GM12872 (cell line): ENCODE measurements around the gene CACNA2D3.

Experiments
- CTCF ChIP-seq: IDR thresholded peaks from 3 replicates; pipeline ENCODE4 v1.5.1; 2011; ENCODE audit warnings: low read depth, mild to moderate bottlenecking, low read length, moderate library complexity; ENCODE audit not compliant: insufficient read depth

The CACNA2D3 gene

GRCh38 chr3:54279005-54279583, 156.7 kb downstream of the CACNA2D3 start:
- TF ChIP-seq CTCF, result no peak

DNA sequence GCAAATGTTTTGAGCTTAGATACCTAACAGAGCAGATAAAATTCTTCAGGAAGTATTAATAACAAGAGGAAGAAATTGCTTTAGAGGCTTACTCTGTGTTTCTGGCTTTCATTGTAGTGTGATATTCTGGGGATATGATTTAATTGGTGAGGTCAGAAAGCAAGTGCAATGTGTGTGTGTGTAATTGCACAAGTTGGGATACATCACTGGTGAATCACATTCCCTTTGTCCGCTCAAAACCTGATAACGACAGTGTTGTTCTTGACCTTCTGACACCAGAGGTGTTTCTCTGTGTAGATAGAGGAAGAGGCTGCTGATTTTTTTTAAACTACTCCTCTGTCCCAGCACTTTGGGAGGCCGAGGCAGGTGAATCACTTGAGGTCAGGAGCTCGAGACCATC, 161.1 kb downstream of the CACNA2D3 start:
- no peak for TF ChIP-seq CTCF

DNA sequence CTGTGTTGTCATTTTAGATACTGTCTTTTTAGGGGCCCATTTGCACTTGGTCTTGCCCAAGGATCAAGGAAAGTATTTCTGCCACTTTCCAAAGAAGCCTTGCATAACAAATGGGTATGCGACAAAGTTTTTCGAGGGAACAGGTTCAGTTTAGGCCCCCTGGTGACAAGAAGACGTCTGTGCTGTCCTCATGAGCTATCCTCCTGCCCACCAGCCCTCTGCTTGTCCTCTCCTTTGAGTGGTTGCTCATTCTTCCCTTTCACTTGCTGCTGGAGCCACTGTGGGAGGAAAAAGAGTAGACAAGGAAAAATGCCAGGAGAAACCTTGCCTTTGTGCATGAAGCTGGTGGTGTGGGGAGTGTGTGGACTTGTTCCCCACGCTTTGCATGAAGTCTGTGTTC, 171.9 kb downstream of the CACNA2D3 start:
- peak; percentile 16; the same call in 1 of the 3 replicates for TF ChIP-seq CTCF

- TF ChIP-seq CTCF, result no peak
Observed at GRCh38 chr3:54296531-54296930, 174.2 kb downstream of the CACNA2D3 start.

DNA sequence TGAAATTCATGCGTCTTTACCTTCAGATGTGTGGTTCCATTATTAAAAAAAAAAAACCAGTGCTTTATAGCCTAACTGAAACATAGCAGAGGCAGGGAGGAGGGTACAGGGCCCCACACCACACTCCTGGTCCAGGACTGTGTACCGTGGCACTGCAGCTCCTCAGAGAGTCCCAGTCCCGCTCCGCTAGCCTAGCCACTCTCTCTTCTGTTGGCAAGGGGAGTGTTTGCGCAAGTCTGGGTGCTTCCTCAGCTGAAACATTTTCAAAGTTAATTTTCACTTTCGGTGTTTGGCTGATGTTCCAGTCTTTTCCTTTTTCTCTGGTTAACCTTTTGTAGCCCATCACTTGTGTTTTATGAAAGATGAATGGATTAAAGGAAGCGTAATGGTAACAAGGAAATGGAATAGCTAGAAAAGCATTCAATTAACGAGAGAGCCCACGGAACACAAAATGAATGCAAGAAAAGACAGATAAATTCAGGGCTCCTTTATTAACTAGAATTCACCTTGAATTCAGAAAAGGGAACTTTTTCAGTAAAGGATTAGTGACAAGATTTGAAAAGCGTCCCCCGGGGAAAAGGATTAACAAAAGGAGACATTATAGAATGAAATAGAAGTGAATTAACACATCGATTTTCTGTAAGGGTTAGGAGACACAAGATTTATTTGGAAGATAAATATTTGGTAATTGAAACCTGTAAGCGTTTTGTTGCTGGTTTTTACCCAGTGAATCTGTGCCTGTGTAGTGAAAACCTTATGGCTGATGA, 177.0 kb downstream of the CACNA2D3 start:
- TF ChIP-seq CTCF, result no peak

DNA sequence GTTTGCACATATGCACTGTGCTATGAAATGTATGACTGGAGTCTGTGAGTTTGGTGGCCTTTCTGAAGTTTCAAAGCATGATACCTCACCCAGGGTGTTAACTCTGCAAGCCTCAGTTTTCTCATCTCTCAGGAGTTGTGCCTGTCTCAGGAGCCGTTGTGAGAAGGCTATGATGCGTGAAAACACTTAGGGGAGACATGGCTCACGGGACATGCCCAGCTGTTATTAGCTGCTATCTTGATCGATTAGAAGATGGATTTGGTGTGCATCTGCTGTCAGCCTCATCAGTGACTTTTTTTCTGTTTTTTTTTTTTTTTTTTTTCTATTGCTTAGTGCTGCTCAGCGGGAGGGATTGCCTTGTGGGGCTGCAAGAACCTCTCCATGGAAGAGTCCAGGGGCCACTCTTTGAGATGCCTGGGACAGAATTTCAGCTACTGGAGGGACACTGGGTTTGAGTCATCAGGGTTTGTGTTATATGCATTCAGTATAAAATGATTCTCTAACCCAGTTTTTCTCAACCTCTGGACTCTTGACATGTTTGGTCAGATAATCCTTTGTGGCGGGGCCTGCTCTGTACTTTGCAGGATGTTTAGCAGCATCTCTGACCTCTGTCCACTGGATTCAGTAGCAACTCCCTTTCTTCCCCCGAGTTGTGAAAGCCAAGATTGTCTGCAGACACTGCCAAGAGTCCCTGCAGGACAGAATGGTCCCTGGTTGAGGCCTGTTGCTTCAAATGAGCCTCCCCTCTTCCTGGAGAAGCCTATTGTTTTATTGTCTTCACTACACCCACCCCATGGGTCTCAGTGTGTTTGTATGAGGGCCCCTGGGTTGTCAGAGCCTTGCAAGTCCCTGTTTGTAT, 181.4 kb downstream of the CACNA2D3 start:
- TF ChIP-seq CTCF, result no peak

- TF ChIP-seq CTCF, result no peak
Observed at GRCh38 chr3:54304877-54305276, 182.5 kb downstream of the CACNA2D3 start.
